Right atrium auricular region (tissue), 2 donors: Measurements from ENCODE around the gene PLEKHM3. TPM values are rescaled to one million over a fixed set of nuclear protein-coding genes. Genes with fewer than 3 reads are reported as not detected.

Experiments used
- DNase-seq: peaks from one replicate; pipeline ENCODE4 v3.0.0-alpha.2; 2019; ENCODE audit warnings: low spot score
- H3K27ac ChIP-seq, 2 donors: fragments of 200-600 bp; sonication (generic); 1 replicate in 1 of 2; 2 replicates in 1 of 2; pipeline ENCODE4 v1.5.1; 2016 to 2019
- H3K27me3 ChIP-seq, 2 donors: fragments of 200-600 bp; sonication (generic); one replicate each; pipeline versions ENCODE4 v1.5.1 to v1.6.0; 2017 to 2019
- H3K36me3 ChIP-seq: fragments of 200-600 bp; sonication (generic); one replicate; pipeline ENCODE4 v1.5.1; 2016
- H3K4me1 ChIP-seq, 2 donors: fragments of 200-600 bp; sonication (generic); one replicate each; pipeline versions ENCODE4 v1.5.1 to v1.6.0; 2017 to 2019
- H3K4me3 ChIP-seq, 2 donors: fragments of 200-600 bp; sonication (generic); 1 replicate in 1 of 2; 2 replicates in 1 of 2; pipeline ENCODE4 v1.5.1; 2017 to 2019; ENCODE audit warnings: mild to moderate bottlenecking in 1 of 2, moderate library complexity in 1 of 2
- H3K9me3 ChIP-seq, 2 donors: fragments of 200-600 bp; sonication (generic); one replicate each; pipeline ENCODE4 v1.5.1; 2019
- total RNA-seq, 2 donors: library from RNA; depleted of rRNA; stranded (reverse); fragments of >200 nt; gene quantifications; one replicate each; pipeline ENCODE4 v1.1.0, GENCODE V29; 2016
- TF ChIP-seq, protein P1 (sequence below), 2 donors: fragments of 200-600 bp; sonication (generic); IDR thresholded peaks; one replicate each; pipeline ENCODE4 v1.5.1; 2019; ENCODE audit warnings: antibody characterized with exemption in 2 of 2

The PLEKHM3 gene
- total RNA-seq, 2 donors from 2014 or later, result 14.9 to 20.0 TPM

GRCh38 chr2:207956771-207957170 lies 68.6 kb downstream of the PLEKHM3 start:
- H3K27me3 ChIP-seq, result no peaks in the 10 kb centered on the region
- H3K36me3 ChIP-seq, result no peaks in the 10 kb centered on the region
- H3K4me1 ChIP-seq, result no peaks in the 10 kb centered on the region
- H3K27ac ChIP-seq, result no peak overlapping the region
- H3K4me3 ChIP-seq, result no peak overlapping the region
- TF ChIP-seq, protein P1, sequence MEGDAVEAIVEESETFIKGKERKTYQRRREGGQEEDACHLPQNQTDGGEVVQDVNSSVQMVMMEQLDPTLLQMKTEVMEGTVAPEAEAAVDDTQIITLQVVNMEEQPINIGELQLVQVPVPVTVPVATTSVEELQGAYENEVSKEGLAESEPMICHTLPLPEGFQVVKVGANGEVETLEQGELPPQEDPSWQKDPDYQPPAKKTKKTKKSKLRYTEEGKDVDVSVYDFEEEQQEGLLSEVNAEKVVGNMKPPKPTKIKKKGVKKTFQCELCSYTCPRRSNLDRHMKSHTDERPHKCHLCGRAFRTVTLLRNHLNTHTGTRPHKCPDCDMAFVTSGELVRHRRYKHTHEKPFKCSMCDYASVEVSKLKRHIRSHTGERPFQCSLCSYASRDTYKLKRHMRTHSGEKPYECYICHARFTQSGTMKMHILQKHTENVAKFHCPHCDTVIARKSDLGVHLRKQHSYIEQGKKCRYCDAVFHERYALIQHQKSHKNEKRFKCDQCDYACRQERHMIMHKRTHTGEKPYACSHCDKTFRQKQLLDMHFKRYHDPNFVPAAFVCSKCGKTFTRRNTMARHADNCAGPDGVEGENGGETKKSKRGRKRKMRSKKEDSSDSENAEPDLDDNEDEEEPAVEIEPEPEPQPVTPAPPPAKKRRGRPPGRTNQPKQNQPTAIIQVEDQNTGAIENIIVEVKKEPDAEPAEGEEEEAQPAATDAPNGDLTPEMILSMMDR (IDR thresholded peaks at IDR 0.05), result no peak
- DNase-seq, result no peak
- no peaks in the 10 kb centered on the region for H3K9me3 ChIP-seq

DNA sequence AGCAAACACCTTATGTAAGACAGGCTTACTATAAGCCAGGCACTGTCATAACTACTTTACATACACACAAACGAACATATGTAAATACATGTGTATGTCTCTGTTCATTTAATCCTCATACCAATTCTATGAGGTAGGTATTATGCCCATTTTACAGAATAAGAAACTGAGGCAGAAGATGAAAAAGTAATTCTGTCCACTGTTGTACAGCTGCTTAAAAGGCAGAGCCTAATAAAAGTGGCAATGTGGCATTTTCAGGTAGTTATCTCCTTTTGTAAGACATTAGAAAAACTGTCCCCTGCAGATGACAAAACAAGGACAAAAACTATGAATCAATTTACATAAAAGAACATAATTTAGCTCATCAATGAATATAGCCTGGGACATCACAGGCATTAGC lies 69.9 kb downstream of the PLEKHM3 start:
- DNase-seq, result no peak
- H3K9me3 ChIP-seq, result no peaks in the 10 kb centered on the region
- no peaks in the 10 kb centered on the region for H3K27me3 ChIP-seq

DNA sequence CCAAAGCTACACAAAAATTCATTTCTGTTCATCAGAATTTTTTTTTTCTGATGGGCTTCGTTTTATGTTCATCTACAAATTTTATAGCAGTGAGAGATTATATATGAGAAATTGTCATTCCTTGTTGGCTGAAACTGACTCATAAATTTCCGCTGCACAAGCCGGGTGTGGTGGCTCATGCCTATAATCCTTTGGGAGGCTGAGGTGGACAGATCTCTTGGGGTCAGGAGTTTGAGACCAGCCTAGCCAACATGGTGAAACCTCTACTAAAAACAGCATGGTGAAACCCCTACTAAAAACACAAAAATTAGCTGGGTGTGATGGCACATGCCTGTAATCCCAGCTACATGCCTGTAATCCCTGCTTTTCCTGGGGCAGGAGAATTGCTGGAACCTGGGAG lies 72.0 kb downstream of the PLEKHM3 start:
- H3K4me3 ChIP-seq, result no peak overlapping the region
- TF ChIP-seq, protein P1 (IDR thresholded peaks at IDR 0.05), result no peak

More for the DNA sequence above, 69.9 kb downstream of the PLEKHM3 start:
- TF ChIP-seq, protein P1 (IDR thresholded peaks at IDR 0.05), result no peak
- no peaks in the 10 kb centered on the region for H3K36me3 ChIP-seq
- no peak overlapping the region for H3K27ac ChIP-seq
- H3K4me3 ChIP-seq, result no peak overlapping the region
- H3K4me1 ChIP-seq, result peaks cover 0 to 5% of the 10 kb centered on the region in 2 donors

DNA sequence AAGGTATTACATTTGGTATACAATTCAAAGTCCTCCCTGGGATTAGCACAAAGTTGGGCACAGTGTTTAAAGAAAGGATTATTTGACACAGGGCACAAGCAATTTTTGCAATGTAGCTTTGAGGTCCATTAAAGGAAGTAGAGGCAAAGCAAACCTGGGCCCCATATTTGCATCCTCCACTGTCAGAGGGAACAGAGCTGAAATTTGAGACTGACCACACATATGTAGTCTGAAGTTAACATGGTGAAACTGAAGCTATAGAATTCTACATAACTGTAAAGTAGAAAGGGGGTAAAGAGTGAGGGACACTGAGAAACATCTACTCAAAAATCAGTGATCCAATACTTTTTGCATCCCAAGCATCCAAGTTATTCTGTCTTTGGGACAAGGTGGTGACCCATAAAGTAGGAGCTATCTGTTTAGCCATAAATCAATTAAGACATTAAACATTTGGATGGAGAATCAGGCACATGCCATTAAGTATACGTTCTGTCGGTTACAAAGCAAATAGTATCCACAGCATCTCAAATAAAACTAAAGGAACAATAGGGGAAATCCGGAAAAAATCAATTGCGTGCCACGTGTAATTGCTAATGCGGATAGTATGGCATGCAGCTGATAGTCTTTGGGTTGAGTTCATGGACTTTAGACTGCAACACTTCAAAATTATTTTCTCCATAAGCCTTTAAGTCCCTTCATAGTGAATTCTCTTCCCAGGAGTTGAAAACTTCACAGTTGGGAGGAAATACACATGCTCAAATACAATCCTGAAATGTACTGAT lies 72.6 kb downstream of the PLEKHM3 start:
- no peak overlapping the region for H3K27ac ChIP-seq
- no peaks in the 10 kb centered on the region for H3K27me3 ChIP-seq
- TF ChIP-seq, protein P1 (IDR thresholded peaks at IDR 0.05), result no peak
- peaks cover 0 to 14% of the 10 kb centered on the region in 2 donors for H3K4me1 ChIP-seq
- no peaks in the 10 kb centered on the region for H3K36me3 ChIP-seq
- no peak overlapping the region for H3K4me3 ChIP-seq
- no peaks in the 10 kb centered on the region for H3K9me3 ChIP-seq
- DNase-seq, result no peak

More for the DNA sequence above, 72.0 kb downstream of the PLEKHM3 start:
- DNase-seq, result no peak
- no peaks in the 10 kb centered on the region for H3K36me3 ChIP-seq
- H3K4me1 ChIP-seq, result peaks cover 0 to 14% of the 10 kb centered on the region in 2 donors
- no peaks in the 10 kb centered on the region for H3K9me3 ChIP-seq
- H3K27ac ChIP-seq, result no peak overlapping the region
- H3K27me3 ChIP-seq, result no peaks in the 10 kb centered on the region

GRCh38 chr2:207951734-207952470 lies 73.4 kb downstream of the PLEKHM3 start:
- H3K27me3 ChIP-seq, result no peaks in the 10 kb centered on the region
- H3K36me3 ChIP-seq, result no peaks in the 10 kb centered on the region
- H3K9me3 ChIP-seq, result no peaks in the 10 kb centered on the region
- no peak for DNase-seq
- no peak overlapping the region for H3K4me3 ChIP-seq
- H3K4me1 ChIP-seq, result peaks cover 0 to 14% of the 10 kb centered on the region in 2 donors
- no peak overlapping the region for H3K27ac ChIP-seq
- TF ChIP-seq, protein P1 (IDR thresholded peaks at IDR 0.05), result no peak
